GM19467 (cell line): ENCODE data around the gene ITSN1.
"Not testable (repeated sequence)": the region's sequence is repeated elsewhere in the genome, so short reads cannot be mapped to it uniquely, and the experiment has no call there.

Experiments used
- ATAC-seq: cut with Tn5 transposase; IDR thresholded peaks from one replicate; pipeline ENCODE4 v1.9.1; 2021; ENCODE audit warnings: mild to moderate bottlenecking, moderate library complexity; ENCODE audit not compliant: unreplicated experiment

The ITSN1 gene

DNA sequence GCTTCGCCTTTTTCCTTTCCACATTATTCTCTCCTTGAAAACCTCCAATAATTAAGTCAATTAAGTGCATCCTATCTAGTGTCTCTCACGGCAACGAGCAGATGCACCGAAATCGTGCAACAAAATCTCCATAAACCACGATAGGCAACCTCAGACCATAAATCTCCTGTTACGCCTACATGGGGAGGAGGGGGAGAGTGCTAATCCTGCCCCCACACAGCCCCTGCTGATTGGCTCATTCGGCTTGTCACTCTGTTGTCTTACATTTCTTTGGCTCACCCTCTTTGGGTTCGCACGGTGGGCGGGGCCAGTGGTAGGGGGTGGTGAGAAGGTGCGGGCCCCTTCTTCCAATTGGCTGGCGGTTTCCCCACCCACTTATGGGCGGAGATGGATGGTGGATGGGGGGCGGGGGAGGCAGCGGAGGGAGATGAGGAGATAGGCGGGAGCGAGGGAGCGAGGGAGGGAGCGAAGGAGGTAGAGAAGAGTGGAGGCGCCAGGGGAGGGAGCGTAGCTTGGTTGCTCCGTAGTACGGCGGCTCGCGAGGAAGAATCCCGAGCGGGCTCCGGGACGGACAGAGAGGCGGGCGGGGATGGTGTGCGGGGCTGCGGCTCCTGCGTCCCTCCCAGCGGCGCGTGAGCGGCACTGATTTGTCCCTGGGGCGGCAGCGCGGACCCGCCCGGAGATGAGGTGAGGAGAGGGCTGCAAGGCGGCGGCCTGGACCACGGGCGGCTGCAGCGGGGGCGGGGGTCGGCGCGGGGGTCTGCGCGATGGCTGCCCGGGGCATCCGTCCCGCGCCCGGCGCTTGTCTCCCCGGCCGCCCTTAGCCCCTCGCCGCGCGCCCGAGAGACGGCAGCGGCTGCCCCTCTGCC lies at the start of gene ITSN1:
TSS of gene ITSN1 (plus strand) at position 475 of the 869 bp plus-strand sequence. CDS start 76,328 bp downstream, outside the sequence.
- peak; percentile 83 for ATAC-seq

DNA sequence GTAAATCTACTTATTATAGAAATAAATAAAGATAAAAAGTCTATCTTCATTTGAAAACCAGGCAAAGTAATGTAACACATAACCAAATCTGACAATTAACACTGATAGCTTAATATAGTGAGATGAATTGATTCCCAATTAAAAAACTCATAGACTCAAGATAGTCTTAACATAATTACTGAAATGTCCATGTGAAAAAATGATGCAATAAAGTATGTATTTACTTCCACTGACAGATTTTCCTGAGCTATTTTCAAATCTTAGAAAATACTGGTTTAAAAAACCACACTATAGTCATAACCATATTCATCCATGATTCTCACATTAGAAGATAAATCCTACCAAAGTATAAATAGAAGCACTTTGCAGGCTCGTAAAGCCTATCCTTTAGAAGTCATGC lies 44.2 kb upstream of the ITSN1 start:
- no peak for ATAC-seq

DNA sequence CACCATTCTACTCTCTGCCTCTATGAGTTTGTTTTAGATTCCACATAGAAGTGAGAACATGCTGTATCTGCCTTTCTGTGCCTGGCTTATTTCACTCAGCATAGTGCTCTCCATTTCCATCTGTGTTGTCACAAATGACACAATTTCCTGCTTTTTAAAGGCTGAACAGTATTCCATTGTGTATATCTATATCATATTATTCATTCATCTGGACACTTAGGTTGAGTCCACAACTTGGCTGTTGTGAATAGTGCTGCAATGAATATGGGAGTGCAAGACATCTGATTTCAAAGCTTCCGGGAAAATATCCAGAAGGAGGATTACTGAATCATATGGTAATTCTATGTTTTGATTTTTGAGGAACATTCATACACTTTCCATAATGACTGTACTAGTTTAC lies 33.7 kb upstream of the ITSN1 start:
- ATAC-seq = no peak

DNA sequence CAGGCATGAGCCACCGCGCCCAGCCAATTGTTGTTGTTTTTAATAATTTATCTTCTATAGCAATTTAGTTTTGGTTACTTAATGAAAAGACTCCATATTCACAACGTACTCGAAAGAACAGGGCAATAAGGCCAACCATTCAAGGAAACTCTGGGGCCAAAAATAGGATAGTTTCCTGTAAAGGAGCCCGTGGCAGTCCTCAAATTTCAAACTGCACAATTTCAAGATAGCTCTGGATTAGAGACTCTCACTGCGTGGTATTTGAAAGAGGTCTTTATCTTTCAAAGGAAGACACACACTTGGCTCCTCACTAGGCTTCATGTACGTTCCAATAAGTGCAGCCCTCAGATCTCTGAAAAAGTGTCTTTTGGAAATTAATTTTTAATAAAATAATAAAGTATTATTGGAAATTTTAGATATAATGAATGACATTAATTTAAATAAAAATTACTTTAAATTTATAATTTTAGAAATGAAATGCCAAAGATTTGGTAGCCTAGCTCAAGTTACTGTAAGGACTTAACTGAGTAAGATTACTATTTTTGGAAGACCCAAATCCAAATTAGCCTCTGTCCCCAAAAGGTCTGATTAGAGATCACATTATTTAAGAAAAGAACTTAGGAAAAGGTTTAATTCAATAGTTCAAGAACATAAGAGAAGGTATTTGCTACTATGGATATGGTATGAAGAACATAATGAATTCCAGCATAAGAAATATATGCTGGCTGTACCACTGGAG lies 31.1 kb upstream of the ITSN1 start:
- ATAC-seq = no peak

DNA sequence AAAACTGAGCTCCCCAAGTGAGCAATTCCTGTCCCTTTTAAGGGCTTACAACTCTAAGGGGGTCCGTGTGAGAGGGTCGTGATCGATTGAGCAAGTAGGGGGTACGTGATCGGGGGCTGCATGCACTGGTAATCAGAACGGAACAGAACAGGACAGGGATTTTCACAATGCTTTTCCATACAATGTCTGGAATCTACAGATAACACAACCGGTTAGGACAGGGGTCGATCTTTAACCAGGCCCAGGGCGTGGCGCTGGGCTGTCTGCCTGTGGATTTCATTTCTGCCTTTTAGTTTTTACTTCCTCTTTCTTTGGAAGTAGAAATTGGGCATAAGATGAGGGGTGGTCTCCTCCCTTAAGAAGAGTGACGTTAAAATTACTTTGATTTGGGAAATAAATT lies 24.7 kb upstream of the ITSN1 start:
- not testable (repeated sequence) for ATAC-seq

DNA sequence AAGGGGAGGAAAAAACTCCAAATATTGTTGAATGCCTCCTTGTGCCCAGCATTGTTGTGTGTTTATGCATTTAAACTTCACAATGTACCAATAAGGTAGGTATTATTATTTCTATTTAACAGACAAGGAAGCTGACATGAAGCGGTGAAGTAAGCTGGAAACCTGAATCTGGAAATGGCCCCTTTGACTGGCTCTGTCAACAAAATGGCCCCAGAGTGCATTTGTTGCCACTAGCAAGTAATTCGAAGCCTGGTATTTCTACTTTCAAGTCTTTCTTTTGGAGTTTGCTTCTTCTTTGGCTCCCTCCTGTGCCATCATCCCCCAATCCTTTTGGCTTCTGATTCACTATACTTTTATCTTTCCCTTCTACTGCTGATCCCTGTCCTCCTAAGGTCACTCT lies 23.9 kb upstream of the ITSN1 start:
- ATAC-seq = no peak

DNA sequence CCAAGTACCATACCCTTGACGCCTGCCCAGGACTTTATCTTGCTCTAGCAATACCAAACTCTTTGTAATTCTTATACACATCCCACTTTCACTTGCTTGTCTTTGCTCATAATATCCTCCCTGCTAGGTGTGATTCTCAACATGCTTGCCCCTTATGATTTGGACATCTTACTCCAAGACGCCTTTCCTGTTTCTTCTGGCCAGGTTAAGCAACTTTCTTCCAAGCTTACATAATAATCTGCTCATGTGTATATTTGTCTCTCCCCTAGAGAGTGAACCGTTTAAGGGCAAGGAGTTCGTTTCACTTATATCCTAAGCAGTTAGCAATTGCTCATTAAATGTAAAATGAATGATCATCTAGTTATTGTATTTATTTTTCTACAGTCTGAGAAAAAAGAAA lies 22.6 kb upstream of the ITSN1 start:
- no peak for ATAC-seq

DNA sequence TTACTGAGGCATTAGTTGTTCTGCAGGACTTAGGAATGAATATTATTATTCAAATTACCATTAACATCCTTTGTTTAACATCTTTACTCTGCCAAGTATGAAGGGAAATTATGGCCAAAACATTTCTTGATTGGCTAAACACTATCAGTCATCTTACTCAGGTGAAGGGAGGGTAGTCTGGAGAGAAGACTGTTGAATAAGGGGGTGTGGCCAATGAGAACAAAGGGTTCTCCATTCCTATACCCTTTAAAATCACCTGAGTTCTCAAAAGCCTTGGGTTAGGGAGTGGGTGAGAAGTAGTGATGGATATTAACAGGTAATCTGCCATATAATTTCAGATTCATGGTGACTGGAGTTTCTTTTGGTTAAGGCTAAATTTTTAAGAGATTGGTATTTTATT lies 20.0 kb upstream of the ITSN1 start:
- ATAC-seq = no peak

DNA sequence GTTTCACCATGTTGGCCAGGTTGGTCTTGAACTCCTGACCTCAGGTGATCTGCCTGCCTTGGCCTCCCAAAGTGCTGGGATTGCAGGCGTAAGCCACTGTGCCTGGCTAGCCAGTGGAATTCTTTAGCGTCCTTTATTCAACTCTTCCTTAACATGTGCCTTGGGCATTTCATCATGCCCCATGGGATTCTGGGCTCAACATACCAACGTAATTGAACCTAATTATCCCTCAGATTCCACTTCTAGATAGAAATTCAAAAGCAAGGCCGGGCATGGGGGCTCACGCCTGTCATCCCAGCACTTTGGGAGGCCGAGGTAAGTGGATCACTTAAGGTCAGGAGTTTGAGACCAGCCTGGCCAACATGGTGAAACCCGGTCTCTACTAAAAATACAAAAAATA lies 16.1 kb upstream of the ITSN1 start:
- ATAC-seq = not testable (repeated sequence)

DNA sequence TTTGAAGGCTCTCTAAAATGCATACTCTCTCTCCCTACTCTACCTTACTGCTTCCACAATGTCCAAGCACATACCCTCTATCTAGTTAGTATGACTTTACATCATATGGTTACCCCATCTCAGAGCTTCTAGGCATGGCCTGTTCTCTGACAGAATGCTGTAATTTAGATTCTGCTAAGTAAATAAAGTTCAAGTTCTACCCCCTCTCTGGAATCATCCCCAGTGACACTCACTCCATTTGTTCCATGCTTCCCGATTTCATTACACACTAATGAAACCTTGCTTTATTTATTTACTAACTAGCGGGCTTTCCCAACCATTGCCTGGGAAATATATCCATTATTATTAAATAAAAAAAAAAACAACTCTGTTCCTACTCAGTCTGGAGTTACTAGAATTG lies 8.0 kb upstream of the ITSN1 start:
- no peak for ATAC-seq

DNA sequence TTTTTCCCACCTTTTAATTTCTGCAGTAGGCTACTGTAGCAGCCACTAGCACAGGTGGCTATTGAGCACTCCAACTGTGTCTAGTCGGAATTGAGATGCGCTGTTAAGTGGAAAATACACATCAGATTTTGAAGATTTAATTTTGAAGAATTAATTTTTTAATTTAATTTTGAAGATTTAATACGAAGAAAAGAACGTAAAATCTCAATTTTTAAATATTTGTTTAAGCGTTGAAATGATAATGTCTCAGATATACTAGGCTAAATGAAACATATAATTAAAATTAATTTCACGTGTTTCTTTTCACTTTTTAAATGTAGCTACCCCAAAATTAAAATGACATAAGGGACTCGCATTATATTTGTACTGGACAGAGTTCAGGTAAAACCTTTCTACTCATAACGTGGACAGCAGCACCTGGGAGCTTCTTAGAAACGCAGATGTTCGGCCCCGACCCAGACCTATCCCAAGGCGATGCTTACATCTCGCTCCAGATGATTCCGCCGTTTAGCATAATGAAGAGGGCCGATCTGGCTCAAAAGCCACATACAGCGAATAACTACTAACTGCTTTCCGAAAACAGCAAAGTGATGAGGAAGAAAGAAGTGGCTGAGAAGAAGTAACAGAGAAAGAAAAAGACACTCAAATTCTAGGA lies 1.5 kb upstream of the ITSN1 start:
- ATAC-seq = no peak

DNA sequence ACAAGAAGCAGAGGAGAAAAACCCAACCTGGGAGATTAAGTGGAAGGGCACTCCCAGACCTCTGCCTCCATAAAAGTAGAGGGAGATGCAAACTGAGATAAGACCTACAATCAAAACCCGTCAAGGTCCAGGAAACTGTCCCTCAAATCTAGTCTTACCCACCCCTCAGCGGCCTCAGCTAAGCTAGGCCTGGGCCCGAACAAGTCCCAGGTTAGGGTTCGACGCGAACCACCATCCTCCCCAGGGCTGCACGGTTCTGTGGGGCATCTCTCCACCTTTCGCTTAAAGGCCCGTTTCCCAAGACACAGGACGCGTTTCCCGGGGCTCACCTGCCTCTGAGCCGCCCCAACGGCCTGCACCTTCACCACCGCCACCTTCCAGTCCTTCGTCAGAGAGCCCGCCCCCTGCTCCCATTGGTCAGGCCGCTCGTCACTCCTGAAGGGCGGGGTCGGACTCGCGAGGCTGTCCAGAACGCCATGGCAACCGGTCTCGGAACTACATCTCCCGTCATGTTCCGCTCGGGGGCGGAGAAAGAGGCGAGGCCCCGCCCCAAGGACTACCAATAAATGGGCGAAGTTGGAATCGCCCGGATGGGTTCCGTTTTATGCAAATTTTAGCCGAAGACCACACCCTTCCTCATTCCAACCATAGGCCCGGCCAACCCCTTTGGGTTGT lies 812 bp upstream of the ITSN1 start, which contains the start of gene CRYZL1:
TSS of gene CRYZL1 (minus strand) at position 390 of the 675 bp plus-strand sequence. CDS start 10,190 bp downstream, outside the sequence.
- peak; percentile 81 for ATAC-seq

DNA sequence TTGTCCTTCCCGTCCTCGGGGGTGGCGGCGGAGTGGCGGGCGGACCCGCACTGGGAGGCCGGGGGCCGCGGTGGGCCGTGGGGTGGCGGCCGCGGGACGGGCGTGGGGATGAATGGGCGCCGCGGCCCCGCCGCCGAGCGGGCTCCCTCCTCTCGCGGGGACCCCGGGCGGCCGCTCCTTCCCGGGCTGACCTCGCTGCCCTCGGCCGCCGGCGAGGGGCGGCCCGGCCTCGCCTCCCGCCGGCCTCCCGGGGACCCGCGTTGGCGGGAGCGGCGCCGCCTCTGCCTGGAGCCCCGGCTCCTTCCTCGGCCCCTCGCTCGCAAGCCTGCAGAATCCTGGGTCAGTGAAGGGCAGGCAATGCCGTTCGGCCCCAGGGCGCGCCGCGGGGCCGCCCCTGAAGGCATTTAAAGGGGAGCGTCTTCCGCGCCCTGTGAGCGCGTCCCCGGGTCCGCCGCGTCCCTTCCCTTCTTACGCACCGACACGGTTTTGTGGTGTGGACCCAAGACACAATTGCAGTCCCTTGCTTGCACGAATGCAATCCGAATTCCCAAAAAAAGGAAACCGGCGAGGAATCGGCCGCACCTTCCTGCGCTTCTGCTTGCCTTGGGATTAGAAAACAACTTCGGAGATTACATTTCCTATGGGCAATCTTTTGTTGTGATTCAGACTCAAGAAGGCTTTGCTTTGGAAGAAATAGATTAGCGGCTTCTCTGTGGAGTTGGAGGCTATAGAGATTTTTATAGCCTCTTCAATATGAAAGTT lies 776 bp downstream of the ITSN1 start:
- no peak for ATAC-seq

DNA sequence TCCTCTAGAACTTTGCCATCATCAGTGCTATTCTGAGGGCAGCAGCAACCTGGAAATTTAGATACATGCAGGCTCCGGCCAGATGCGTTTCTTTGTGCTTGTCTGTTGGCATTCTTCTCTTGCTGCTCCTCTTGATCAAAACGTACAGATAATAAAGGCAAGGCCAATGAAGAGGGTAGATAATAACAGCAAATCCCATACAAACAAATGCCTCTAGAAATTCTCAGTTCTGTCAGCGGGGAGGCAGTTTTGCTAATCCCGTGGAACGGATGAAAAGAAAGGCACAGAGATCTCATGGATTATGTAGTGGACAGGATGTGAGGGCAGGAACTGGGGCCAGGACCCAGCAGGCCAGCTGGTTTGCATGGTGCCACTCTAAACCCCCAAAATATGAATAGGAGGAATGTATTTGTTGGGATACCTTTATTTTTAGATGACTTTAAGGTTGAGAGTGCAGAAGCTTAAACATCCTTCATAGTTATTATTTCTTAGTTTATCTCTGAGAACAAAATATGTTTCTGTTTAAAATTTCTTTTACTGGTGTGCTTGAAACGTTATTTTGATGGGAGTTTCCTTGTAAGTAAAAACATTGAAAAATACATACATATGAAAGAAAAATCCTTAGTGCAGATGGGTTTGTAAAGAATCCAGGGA lies 1.5 kb downstream of the ITSN1 start:
- no peak for ATAC-seq

DNA sequence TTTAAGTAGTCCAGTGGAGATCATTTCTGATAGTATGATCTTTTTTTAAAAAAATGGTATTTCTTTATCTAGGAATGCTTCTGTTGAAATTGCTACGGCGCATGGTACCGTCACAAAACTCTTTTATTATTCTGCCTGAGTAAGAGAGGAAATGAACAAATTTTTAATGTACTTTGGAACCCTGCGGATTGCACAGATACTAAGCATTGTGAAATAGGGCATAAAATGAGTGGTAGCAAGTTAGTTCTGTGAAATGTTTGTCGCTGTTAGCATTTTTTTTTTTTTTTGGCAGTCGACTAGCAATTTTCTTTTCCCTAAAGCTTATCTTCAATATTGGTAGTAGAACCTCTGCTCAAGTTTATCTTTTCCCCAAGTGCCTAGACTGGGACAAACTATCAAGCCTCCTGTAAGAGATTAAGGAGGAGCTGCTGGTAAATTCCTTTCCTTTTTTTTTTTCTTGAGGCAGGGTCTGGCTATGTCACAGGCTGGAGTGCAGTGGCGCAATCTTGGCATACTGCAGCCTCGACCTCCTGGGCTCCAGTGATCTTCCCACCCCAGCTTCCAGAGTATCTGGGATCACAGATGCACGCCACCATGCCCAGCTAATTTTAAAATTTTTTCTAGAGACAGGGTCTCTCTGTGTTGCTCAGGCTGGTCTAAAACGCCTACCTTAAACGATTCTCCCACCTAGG lies 2.2 kb downstream of the ITSN1 start:
- ATAC-seq = no peak

DNA sequence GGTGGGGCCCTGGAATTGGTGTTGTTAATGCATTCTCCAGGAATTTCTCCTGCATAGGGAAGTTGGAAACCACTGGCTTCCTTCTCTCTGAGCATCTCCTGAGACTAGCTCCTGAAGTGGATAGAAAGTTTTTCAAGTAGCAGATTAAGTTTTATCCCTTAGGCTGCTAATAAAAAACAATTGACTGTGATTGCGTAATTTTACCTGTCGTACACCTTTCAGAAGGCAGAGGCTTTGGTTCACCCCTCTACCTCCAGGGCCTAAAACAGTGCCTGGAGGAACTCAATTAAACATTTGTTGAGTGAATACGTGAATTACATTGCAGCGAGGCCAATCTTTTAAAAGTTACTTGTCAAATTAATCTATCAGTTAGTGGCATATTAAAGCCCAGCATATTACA lies 3.4 kb downstream of the ITSN1 start:
- ATAC-seq = no peak

DNA sequence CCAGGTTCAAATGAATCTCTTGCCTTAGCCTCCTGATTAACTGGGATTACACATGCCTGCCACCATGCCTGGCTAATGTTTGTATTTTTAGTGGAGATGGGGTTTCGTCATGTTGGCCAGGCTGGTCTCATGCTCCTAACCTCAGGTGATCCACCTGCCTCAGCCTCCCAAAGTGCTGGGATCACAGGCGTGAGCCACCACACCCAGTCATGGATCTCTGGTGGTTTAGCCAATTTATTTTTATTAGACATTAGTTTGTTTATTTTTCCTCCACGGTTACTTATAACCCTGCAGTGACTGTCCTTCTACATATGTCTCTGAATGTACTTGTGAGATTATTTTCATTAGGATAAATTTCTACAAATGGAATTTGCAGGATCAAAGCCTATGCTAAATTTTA lies 5.3 kb downstream of the ITSN1 start:
- ATAC-seq = no peak

DNA sequence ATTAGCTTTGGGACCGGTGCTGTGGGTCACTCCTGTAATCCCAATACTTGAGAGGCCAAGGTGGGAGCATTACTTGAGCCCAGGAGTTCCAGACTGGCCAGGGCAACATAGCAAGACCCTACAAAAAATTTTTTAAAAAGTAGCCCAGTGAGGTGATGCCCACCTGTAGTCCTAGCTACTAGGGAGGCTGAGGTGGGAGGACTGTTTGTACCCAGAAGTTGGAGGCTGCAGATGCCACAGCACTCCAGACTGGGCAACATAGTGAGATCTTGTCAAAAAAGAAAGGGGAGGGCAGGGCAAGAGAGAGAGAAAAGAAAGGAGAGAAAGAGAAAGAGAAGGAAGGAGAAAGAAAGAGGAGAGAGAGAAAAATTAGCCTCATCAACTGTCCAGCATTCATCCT lies 6.3 kb downstream of the ITSN1 start:
- ATAC-seq = no peak

DNA sequence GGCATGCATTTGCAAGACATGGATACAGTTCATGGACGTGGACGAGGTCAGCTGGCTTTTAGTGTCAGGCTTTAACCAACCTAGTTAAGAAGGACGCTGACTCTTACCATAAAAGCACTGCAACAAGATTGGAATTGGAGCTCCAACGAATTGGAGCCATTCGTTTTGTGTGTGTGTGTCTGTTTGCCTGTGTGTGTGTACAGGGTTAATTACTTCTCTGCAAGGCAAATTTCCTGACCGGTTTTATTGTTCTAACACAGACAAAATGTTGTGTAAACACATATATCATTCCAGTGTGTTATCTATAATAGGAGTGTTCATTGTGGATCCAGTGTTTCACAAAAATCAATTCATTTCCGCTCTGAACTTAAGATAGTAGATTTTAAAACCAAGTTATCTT lies 7.9 kb downstream of the ITSN1 start:
- ATAC-seq = no peak
